Activated effector memory CD4-positive, alpha-beta T cell treated with anti-CD3 and anti-CD28 coated beads, Interleukin-2, amount 50 U/mL, for 16 hours (primary cell): ENCODE results near the gene SNAI3.

ENCODE experiments used
- DNase-seq: peaks from one replicate; pipeline ENCODE4 v3.0.0-alpha.2; 2020

The SNAI3 gene

DNA sequence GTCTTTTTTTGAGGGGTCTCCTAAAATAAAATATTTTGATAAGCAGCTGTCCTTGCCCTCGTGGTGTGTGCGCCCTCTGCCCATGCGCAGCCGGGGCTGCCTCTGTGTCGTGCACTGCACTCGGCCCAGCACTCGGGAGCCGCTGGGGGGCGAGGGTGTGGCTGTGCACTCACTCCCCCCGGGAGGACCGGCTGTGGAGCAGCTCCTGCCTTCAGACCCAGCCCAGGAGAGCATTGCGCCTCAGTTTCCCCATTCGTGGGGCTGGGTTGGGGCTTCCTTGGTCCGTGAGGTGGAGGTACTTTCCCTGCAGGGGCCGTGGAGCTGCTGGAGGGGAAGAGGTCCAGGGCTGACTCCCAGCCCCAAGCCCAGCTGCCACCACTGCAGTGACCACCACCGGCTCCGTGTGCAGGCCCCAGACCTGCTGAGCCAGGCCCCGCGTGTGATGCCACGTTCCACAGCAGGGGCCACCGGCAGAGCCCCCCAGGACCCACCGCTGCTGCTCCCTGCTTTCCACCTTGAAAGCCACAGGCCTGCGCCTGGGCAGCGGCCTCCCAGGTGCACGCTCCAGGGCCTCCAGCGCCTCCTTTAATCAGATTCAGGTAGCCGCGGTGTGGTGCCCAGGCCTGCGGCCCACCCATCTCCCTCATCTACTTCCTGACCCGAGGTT is 54.3 kb downstream of the SNAI3 start:
- DNase-seq = no peak

DNA sequence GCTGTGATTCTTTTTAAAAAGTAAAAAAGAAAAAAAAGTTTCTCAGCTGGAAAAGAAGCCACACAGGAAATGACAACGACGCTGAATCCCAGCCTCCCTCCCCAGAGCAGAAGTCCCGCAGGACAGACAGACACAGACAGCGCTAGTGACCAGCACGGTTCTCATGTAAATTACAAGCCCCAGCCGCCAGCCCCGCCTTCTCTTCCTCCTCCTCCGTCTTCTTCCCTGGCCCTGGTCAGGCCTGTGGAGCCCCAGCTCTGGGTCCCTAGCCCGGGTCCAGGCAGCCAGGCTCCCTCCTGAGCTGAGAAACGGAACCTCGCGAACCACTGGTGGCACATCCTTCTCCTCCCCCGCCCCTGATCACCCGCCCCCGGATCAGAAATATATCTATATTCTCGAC is 54.9 kb downstream of the SNAI3 start:
- DNase-seq = no peak

DNA sequence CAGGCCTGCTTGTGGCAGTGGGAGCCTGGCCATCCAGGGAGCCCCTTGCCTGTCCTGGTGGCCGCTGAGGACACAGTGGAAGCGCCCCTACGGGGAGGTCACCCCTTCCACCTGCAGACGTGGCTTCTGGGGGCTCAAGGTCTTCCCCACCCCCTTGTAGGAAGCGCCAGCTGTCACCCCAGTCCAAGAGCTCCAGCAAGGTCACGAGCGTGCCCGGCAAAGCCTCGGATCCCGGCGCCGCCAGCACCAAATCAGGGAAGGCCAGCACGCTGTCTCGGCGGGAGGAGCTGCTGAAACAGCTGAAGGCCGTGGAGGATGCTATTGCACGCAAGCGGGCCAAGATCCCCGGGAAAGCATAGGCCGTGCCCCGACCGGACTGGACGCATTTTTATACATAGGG is 55.4 kb downstream of the SNAI3 start:
- no peak for DNase-seq

DNA sequence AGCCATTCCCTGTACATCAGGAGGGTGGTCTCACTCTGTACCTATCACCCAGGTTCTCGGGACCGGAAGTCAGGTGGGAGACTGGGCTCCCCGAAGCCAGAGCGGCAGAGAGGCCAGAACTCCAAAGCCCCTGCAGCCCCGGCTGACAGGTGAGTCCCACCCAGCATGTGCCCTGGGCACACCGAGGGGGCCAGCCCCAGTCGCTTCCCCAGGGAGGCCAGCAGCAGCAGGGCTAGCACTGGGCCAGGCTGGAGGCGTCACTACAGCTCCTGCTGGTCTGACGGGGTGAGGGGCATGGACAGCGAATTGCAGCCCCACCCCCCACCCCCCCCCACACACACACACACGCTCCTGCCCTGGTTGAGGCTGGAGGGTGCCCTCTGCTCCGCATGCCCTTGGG is 55.9 kb downstream of the SNAI3 start:
- DNase-seq = no peak

DNA sequence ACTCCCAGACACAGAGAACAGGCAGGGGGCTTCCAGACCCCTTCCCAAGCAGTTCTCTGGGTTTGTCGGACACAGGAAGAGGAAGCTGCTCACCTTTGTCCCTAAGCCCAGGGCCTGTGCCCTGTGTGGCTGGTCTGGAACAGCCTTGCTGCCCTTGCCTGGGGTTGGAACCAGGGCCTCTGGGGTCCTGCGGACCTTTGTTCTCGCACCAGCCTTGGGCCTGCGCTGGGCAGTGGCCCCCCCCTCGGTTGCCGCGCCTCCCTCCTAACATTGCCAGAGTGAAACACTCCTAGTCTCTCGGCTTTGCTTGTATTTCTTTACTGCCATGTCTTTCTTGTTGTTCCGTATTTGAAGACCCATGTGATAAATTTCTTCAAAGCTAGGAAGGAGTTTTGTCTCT is 56.5 kb downstream of the SNAI3 start:
- no peak for DNase-seq

DNA sequence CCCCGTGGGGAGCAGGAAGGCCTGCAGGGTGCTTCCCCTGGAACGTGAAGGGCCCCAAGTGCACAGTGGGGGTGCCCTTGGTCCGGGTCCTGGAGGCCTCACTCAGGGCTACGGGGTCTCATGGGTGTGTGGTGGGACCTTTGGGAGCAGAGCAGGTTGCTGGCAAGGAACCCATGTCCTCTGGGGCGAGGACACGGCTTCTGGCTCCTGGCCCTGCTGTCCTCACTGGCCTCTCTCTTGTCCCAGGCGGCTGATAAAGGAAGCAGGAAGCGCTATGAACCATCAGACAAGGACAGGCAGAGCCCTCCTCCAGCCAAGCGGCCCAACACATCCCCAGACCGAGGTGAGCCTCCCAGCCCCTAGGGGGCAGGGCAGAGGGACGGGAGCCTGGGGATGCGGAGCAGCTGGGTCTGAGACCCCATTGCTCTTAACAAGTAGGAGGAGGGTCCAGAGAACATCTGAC is 57.8 kb downstream of the SNAI3 start:
- DNase-seq = no peak
